Measurements from ENCODE around the gene PRKCA.

Gene PRKCA

DNA sequence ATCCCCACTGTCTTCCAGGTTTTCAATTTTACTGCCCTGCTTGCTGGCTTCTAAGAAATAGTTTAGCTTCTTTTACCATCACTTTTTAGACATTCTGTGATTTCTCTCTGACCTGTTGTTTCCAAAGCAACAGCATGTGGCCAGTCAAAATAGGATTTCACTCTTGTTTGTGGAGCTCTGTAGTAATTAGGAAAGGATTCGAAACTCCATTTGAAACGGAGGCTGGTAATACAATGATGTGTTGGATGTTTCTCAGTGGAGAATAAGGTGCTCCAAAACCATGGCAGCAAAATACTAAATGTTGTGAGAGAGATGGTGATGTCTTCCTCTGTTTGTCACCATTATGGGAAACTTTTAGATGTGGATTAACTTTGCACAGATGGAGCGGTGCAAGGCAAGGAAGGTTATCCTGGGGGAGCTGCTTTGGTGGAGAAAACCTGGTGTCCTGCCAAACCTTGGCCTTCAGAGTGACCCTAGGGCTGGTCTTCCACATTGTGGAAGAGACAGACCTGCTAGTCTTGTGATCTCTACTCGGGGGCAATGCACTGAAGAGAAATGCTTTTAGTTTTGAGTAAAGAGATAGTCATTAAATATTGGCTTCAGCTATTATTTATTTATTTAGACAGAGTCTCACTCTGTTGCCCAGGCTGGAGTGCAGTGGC lies 79.4 kb downstream of the PRKCA start:
- TF ChIP-seq CTCF (IDR thresholded peaks at IDR 0.05; ENCODE audit: poor library complexity, severe bottlenecking), result no peak
- no peaks in the 10 kb centered on the region for H3K36me3 ChIP-seq (ENCODE audit: low read depth)
- H3K4me1 ChIP-seq (ENCODE audit: insufficient read depth, poor library complexity, severe bottlenecking), result peaks cover 5% of the 10 kb centered on the region
- no peaks in the 10 kb centered on the region for H3K27me3 ChIP-seq (ENCODE audit: insufficient read depth, poor library complexity, severe bottlenecking)
- DNase-seq (ENCODE audit: low spot score), result no peak
- no peak for ATAC-seq (ENCODE audit: low read depth)
- H3K9me3 ChIP-seq (ENCODE audit: severe bottlenecking), result no peaks in the 10 kb centered on the region
- no peak overlapping the region for H3K27ac ChIP-seq (ENCODE audit: poor library complexity, severe bottlenecking)
- no peak overlapping the region for H3K4me3 ChIP-seq (ENCODE audit: severe bottlenecking)

DNA sequence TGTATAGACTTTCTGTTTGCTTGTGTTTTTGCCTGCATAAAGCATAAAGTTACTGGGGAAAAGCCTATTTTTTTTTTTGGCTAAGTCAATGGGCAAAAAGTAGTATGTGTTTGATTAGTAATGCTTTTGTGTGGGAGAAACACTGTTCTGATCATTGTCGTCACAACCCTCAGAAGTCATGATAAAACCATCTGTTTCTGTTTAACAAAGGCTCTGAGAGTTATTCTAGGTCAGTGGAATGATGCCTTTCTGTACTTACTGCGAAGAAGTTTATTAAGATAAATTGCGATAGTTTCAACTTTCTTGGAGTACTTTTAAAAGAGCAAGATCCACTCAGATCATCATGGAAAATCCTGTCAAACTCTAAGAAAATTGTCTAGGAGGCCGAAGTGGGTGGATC lies 80.9 kb downstream of the PRKCA start:
- DNase-seq (ENCODE audit: low spot score) (no peak), ATAC-seq (ENCODE audit: low read depth) (no peak)
- H3K27me3 ChIP-seq (ENCODE audit: insufficient read depth, poor library complexity, severe bottlenecking), result no peaks in the 10 kb centered on the region
- peaks cover 6% of the 10 kb centered on the region for H3K4me1 ChIP-seq (ENCODE audit: insufficient read depth, poor library complexity, severe bottlenecking)
- no peaks in the 10 kb centered on the region for H3K9me3 ChIP-seq (ENCODE audit: severe bottlenecking)
- no peak for TF ChIP-seq CTCF (IDR thresholded peaks at IDR 0.05; ENCODE audit: poor library complexity, severe bottlenecking)
- no peaks in the 10 kb centered on the region for H3K36me3 ChIP-seq (ENCODE audit: low read depth)
- H3K27ac ChIP-seq (ENCODE audit: poor library complexity, severe bottlenecking), result no peak overlapping the region
- H3K4me3 ChIP-seq (ENCODE audit: severe bottlenecking), result no peak overlapping the region

- peak; percentile 60 for ATAC-seq (ENCODE audit: low read depth)
- Histone ChIP-seq H3K27me3 (ENCODE audit: insufficient read depth, poor library complexity, severe bottlenecking) (no peaks in the 10 kb centered on the region), H3K4me1 (ENCODE audit: insufficient read depth, poor library complexity, severe bottlenecking) (peaks cover 6% of the 10 kb centered on the region), H3K27ac (ENCODE audit: poor library complexity, severe bottlenecking) (no peak overlapping the region), H3K4me3 (ENCODE audit: severe bottlenecking) (no peak overlapping the region), H3K36me3 (ENCODE audit: low read depth) (no peaks in the 10 kb centered on the region), H3K9me3 (ENCODE audit: severe bottlenecking) (no peaks in the 10 kb centered on the region)
- no peak for TF ChIP-seq CTCF (IDR thresholded peaks at IDR 0.05; ENCODE audit: poor library complexity, severe bottlenecking)
- no peak for DNase-seq (ENCODE audit: low spot score)
Measured at GRCh38 chr17:66386498-66387351, 84.3 kb downstream of the PRKCA start.

- no peaks in the 10 kb centered on the region for H3K36me3 ChIP-seq (ENCODE audit: low read depth)
- H3K27ac ChIP-seq (ENCODE audit: poor library complexity, severe bottlenecking), result no peak overlapping the region
- ATAC-seq (ENCODE audit: low read depth) (no peak), DNase-seq (ENCODE audit: low spot score) (no peak)
- peaks cover 6% of the 10 kb centered on the region for H3K4me1 ChIP-seq (ENCODE audit: insufficient read depth, poor library complexity, severe bottlenecking)
- no peaks in the 10 kb centered on the region for H3K27me3 ChIP-seq (ENCODE audit: insufficient read depth, poor library complexity, severe bottlenecking)
- no peaks in the 10 kb centered on the region for H3K9me3 ChIP-seq (ENCODE audit: severe bottlenecking)
- H3K4me3 ChIP-seq (ENCODE audit: severe bottlenecking), result no peak overlapping the region
- no peak for TF ChIP-seq CTCF (IDR thresholded peaks at IDR 0.05; ENCODE audit: poor library complexity, severe bottlenecking)
Measured at GRCh38 chr17:66387392-66387981, 85.1 kb downstream of the PRKCA start.

Data from RWPE2 (cell line).